ENCODE results near the gene PYROXD2. TPM values are rescaled to one million over a fixed set of nuclear protein-coding genes. Genes with fewer than 3 reads are reported as not detected.

The PYROXD2 gene
- total and polyA plus RNA-seq, 2 of the 8 experiments (the other 6 are each of a cell fraction or from before 2014, with no cell fraction given), result 3.2 to 5.4 TPM

GRCh38 chr10:98377536-98377935 lies 37.4 kb downstream of the PYROXD2 start:
- H2BK120ac ChIP-seq (replicated peaks; ENCODE audit: low read depth, low read length), result no peak overlapping the region
- CTCF ChIA-PET (ENCODE audit: partially characterized antibody), result interaction anchor here (1.0 to 1.1 kb wide), 2 partner anchors 11 to 46 kb away, joined by 3 read pairs; no protein-coding TSS in a partner anchor
- no peak overlapping the region for H4K5ac ChIP-seq (ENCODE audit: insufficient read length, low read depth, low read length)
- H3K4me3 ChIP-seq (ENCODE audit: extremely low read depth in 1 of 4, insufficient read depth in 2 of 4, low read depth in 3 of 4, low read length in 4 of 4), result no peak overlapping the region
- no peak overlapping the region for H2BK12ac ChIP-seq (ENCODE audit: low read depth, low read length)
- H2BK15ac ChIP-seq (ENCODE audit: low read length), result no peak overlapping the region
- no peak overlapping the region for H3K27ac ChIP-seq (ENCODE audit: low read depth, low read length)
- WGBS, 2 experiments (ENCODE audit: extremely low coverage in 1 of 2, insufficient coverage in 1 of 2, insufficient read length in 1 of 2, insufficient replicate concordance in 2 of 2, low coverage in 1 of 2, low lambda C conversion rate in 2 of 2, missing lambda C conversion rate in 1 of 2), result 80% methylated on average over 3 of the region's 3 CpGs; no CpG with 5 or more reads in 1 of the 2 experiments
- H3K79me2 ChIP-seq (ENCODE audit: control insufficient read depth in 1 of 2, insufficient read depth in 2 of 2, low read length in 2 of 2), result no peaks in the 10 kb centered on the region
- H3K56ac ChIP-seq (replicated peaks; ENCODE audit: insufficient read length, low read depth, low read length), result no peak overlapping the region
- H2AK5ac ChIP-seq (ENCODE audit: low read depth, low read length), result no peak overlapping the region
- no peak overlapping the region for H3K4ac ChIP-seq (replicated peaks; ENCODE audit: insufficient read length, low read depth, low read length)
- no peak overlapping the region for H3K18ac ChIP-seq (ENCODE audit: extremely low read depth, low read length)
- H2AFZ ChIP-seq (ENCODE audit: low read length), result no peak overlapping the region
- H2BK5ac ChIP-seq (ENCODE audit: low read depth, low read length), result no peak overlapping the region
- no peaks in the 10 kb centered on the region for H3K27me3 ChIP-seq (replicated peaks in 1 of 4; ENCODE audit: control insufficient read depth in 3 of 4, extremely low read depth in 1 of 4, insufficient read depth in 3 of 4, low read length in 3 of 4)
- POLR2A ChIA-PET (ENCODE audit: partially characterized antibody), result no interaction called here
- peaks cover 2 to 6% (median 4%) of the 10 kb centered on the region in 4 experiments; a peak in 3 of 7 replicates for H3K4me1 ChIP-seq (replicated peaks in 1 of 4; ENCODE audit: control insufficient read depth in 3 of 4, insufficient read depth in 4 of 4, low read length in 3 of 4)
- no peak overlapping the region for H3K4me2 ChIP-seq (ENCODE audit: insufficient read depth in 1 of 2, low read depth in 2 of 2, low read length in 2 of 2)
- FAIRE-seq (no peak), DNase-seq (ENCODE audit: low read depth in 1 of 2, low spot score in 2 of 2) (no peak)
- no peak overlapping the region for H4K8ac ChIP-seq (ENCODE audit: extremely low read depth, insufficient read depth, low read length)
- H3K23me2 ChIP-seq (ENCODE audit: low read depth, low read length), result no peaks in the 10 kb centered on the region
- H3K23ac ChIP-seq (ENCODE audit: insufficient read length), result no peak overlapping the region
- no peaks in the 10 kb centered on the region for H4K20me1 ChIP-seq (replicated peaks in 1 of 2; ENCODE audit: control insufficient read depth in 1 of 2, insufficient read depth in 2 of 2, low read length in 2 of 2)
- no peak overlapping the region for H2BK20ac ChIP-seq (ENCODE audit: low read length)
- no peak overlapping the region for H3K9ac ChIP-seq (replicated peaks in 1 of 4; ENCODE audit: extremely low read depth in 1 of 4, low read depth in 3 of 4, low read length in 3 of 4)
- H3K9me3 ChIP-seq (ENCODE audit: insufficient read depth in 2 of 2, low read depth in 1 of 2, low read length in 1 of 2), result peaks cover 6% of the 10 kb centered on the region in 2 experiments; a peak in 2 of 4 replicates
- H4K91ac ChIP-seq (replicated peaks; ENCODE audit: insufficient read length, low read length), result no peak overlapping the region
- H3K79me1 ChIP-seq (ENCODE audit: low read depth, low read length), result no peaks in the 10 kb centered on the region
- H3K14ac ChIP-seq (ENCODE audit: insufficient read length), result no peak overlapping the region
- H3K36me3 ChIP-seq (ENCODE audit: control insufficient read depth in 2 of 4, insufficient read depth in 4 of 4, low read length in 3 of 4), result no peaks in the 10 kb centered on the region
- TF ChIP-seq NANOG (IDR thresholded peaks at IDR 0.05; ENCODE audit: insufficient read depth, low read depth, low read length, poor library complexity, severe bottlenecking) (no peak), FOSL1 (IDR thresholded peaks at IDR 0.05; ENCODE audit: insufficient read depth, low read depth, low read length) (no peak), TAF1 (IDR thresholded peaks at IDR 0.05; ENCODE audit: low read depth, low read length) (no peak), KDM1A (IDR thresholded peaks at IDR 0.05; ENCODE audit: borderline replicate concordance, low read length) (no peak), SIN3A (conservative IDR thresholded peaks at IDR 0.05 in 1 of 2, IDR thresholded peaks at IDR 0.05 in 1 of 2; ENCODE audit: low read depth in 1 of 2, low read length in 2 of 2) (no peak), SP1 (IDR thresholded peaks at IDR 0.05; ENCODE audit: low read depth, low read length) (no peak), SP2 (IDR thresholded peaks at IDR 0.05; ENCODE audit: low read length) (no peak), JUN (IDR thresholded peaks at IDR 0.05; ENCODE audit: low read depth, low read length) (no peak), BACH1 (IDR thresholded peaks at IDR 0.05; ENCODE audit: low read length) (no peak), ASH2L (IDR thresholded peaks at IDR 0.05; ENCODE audit: low read length) (no peak), SAP30 (IDR thresholded peaks at IDR 0.05; ENCODE audit: insufficient read depth, insufficient replicate concordance, low read length) (no peak), HDAC6 (IDR thresholded peaks at IDR 0.05; ENCODE audit: low read depth, low read length) (no peak), CHD1 (IDR thresholded peaks at IDR 0.05; ENCODE audit: low read depth, low read length) (no peak), TBP (IDR thresholded peaks at IDR 0.05; ENCODE audit: low read depth, low read length) (no peak)
- TF ChIP-seq, protein P1, sequence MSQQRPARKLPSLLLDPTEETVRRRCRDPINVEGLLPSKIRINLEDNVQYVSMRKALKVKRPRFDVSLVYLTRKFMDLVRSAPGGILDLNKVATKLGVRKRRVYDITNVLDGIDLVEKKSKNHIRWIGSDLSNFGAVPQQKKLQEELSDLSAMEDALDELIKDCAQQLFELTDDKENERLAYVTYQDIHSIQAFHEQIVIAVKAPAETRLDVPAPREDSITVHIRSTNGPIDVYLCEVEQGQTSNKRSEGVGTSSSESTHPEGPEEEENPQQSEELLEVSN (IDR thresholded peaks at IDR 0.05), result no peak

All from H1 (cell line).